Mesenchymal stem cell (in vitro differentiated cells and primary cell): Measurements from ENCODE around the gene ULK4.

Source experiments
- DNase-seq: peaks from one replicate; pipeline ENCODE4 v3.0.0-alpha.2; 2013
- H2AFZ ChIP-seq: one replicate; pipeline ENCODE4 v1.6.1; 2013; ENCODE audit warnings: low read depth, mild to moderate bottlenecking, control low read depth, inconsistent platforms, low read length, moderate library complexity
- H2AK5ac ChIP-seq: 2 replicates; pipeline ENCODE4 v1.6.1; 2013; ENCODE audit warnings: low read length, moderate library complexity, mild to moderate bottlenecking, inconsistent platforms; ENCODE audit not compliant: severe bottlenecking
- H2BK120ac ChIP-seq: one replicate; pipeline ENCODE4 v1.6.1; 2013; ENCODE audit warnings: low read depth, mild to moderate bottlenecking, inconsistent platforms, low read length, moderate library complexity
- H2BK12ac ChIP-seq, 2 experiments: one replicate each; pipeline ENCODE4 v1.6.1; 2013; ENCODE audit warnings: inconsistent platforms in 2 of 2, low read length in 2 of 2, mild to moderate bottlenecking in 2 of 2, moderate library complexity in 2 of 2, control low read depth in 1 of 2
- H2BK15ac ChIP-seq: one replicate; pipeline ENCODE4 v1.6.1; 2013; ENCODE audit warnings: mild to moderate bottlenecking, low read depth, inconsistent platforms; ENCODE audit not compliant: poor library complexity, severe bottlenecking
- H2BK5ac ChIP-seq: 2 replicates; pipeline ENCODE4 v1.6.1; 2013; ENCODE audit warnings: low read depth, mild to moderate bottlenecking, low read length, control low read depth, inconsistent platforms; ENCODE audit not compliant: poor library complexity, severe bottlenecking
- H3K14ac ChIP-seq, 2 experiments: one replicate each; pipeline ENCODE4 v1.6.1; 2013; ENCODE audit warnings: inconsistent platforms in 2 of 2, low read length in 2 of 2, control low read depth in 1 of 2, mild to moderate bottlenecking in 1 of 2, moderate library complexity in 1 of 2
- H3K18ac ChIP-seq, 2 experiments: one replicate each; pipeline ENCODE4 v1.6.1; 2013; ENCODE audit warnings: inconsistent platforms in 2 of 2, low read length in 2 of 2, control low read depth in 1 of 2, low read depth in 1 of 2, mild to moderate bottlenecking in 1 of 2
- H3K23ac ChIP-seq, 2 experiments: one replicate each; pipeline ENCODE4 v1.6.1; 2013; ENCODE audit warnings: inconsistent platforms in 2 of 2, low read length in 2 of 2, mild to moderate bottlenecking in 2 of 2, moderate library complexity in 2 of 2, control low read depth in 1 of 2
- H3K27ac ChIP-seq: 2 replicates; pipeline ENCODE4 v1.5.1; 2013; ENCODE audit warnings: mild to moderate bottlenecking, moderate library complexity, low read length, control low read depth, inconsistent platforms; ENCODE audit not compliant: poor library complexity, severe bottlenecking
- H3K27me3 ChIP-seq, 2 experiments: 2 replicates each; pipeline versions ENCODE4 v1.6.1 to v1.7.0; 2013; ENCODE audit warnings: low read length in 2 of 2, mild to moderate bottlenecking in 2 of 2, moderate library complexity in 2 of 2, control low read depth in 1 of 2, inconsistent platforms in 1 of 2; ENCODE audit not compliant: control insufficient read depth in 1 of 2, insufficient read depth in 1 of 2
- H3K36me3 ChIP-seq, 2 experiments: 2 replicates each; pipeline versions ENCODE4 v1.6.1 to v1.7.0; 2013; ENCODE audit warnings: low read length in 2 of 2, control low read depth in 1 of 2, inconsistent platforms in 1 of 2, low read depth in 1 of 2, mild to moderate bottlenecking in 1 of 2; ENCODE audit not compliant: insufficient read depth in 2 of 2, control insufficient read depth in 1 of 2
- H3K4ac ChIP-seq, 2 experiments: one replicate each; pipeline ENCODE4 v1.6.1; 2013; ENCODE audit warnings: inconsistent platforms in 2 of 2, low read length in 2 of 2, mild to moderate bottlenecking in 2 of 2, moderate library complexity in 2 of 2, control low read depth in 1 of 2, low read depth in 1 of 2
- H3K4me1 ChIP-seq: 2 replicates; pipeline ENCODE4 v1.6.1; 2013; ENCODE audit warnings: low read depth, low read length, control low read depth; ENCODE audit not compliant: control insufficient read depth, insufficient read depth
- H3K4me2 ChIP-seq: 2 replicates; pipeline ENCODE4 v1.6.1; 2013; ENCODE audit warnings: low read length, mild to moderate bottlenecking, inconsistent platforms; ENCODE audit not compliant: poor library complexity, severe bottlenecking
- H3K4me3 ChIP-seq, 2 experiments: 2 replicates each; pipeline versions ENCODE4 v1.5.1 to v1.7.0; 2013; ENCODE audit warnings: low read length in 2 of 2, mild to moderate bottlenecking in 2 of 2, control low read depth in 1 of 2, low read depth in 1 of 2; ENCODE audit not compliant: insufficient read depth in 1 of 2
- H3K79me1 ChIP-seq: replicated peaks from 2 replicates; pipeline ENCODE4 v1.6.1; 2013; ENCODE audit warnings: mild to moderate bottlenecking, control low read depth, low read length, inconsistent platforms; ENCODE audit not compliant: poor library complexity, severe bottlenecking
- H3K9ac ChIP-seq: 2 replicates; pipeline ENCODE4 v1.7.0; 2013; ENCODE audit warnings: mild to moderate bottlenecking, low read length, moderate library complexity
- H3K9me3 ChIP-seq: 2 replicates; pipeline ENCODE4 v1.7.0; 2013; ENCODE audit warnings: mild to moderate bottlenecking, low read length; ENCODE audit not compliant: control insufficient read depth
- H4K8ac ChIP-seq: one replicate; pipeline ENCODE4 v1.6.1; 2013; ENCODE audit warnings: inconsistent platforms, mild to moderate bottlenecking, low read length, moderate library complexity
- H4K91ac ChIP-seq: one replicate; pipeline ENCODE4 v1.6.1; 2013; ENCODE audit warnings: mild to moderate bottlenecking, low read length, inconsistent platforms
- WGBS: methylation state at CpG from one replicate; pipeline ENCODE4 v1.1.7; 2013; ENCODE audit warnings: mixed read lengths; 5-methylcytosine and 5-hydroxymethylcytosine counted together

Gene ULK4

DNA sequence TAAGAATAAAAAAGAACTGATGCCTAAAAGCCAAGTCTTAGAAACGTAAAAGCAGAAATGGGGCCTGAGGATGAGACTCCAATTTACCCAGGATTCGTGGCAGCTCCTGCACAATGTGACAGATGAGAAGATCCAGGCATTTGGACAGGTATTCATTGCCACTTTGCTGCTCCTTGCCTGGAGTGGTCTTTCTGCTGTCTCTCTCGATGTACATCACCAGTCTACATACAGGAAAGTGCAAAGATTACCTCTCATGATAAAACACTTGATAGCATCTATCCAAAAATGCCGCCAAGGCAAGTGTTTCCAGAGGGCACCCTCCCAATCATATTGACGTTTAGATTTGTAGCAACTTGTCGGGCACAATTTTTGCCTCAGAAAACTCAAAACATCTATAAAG, 244.3 kb downstream of the ULK4 start:
- Histone ChIP-seq H3K27me3 (no peaks in the 10 kb centered on the region), H2BK120ac (no peak overlapping the region), H3K9ac (no peak overlapping the region), H3K4ac (no peak overlapping the region), H3K4me2 (no peak overlapping the region), H3K4me1 (peaks cover 2% of the 10 kb centered on the region), H3K36me3 (no peaks in the 10 kb centered on the region), H3K27ac (no peak overlapping the region), H4K8ac (no peak overlapping the region), H2AK5ac (no peak overlapping the region), H3K79me1 (no peaks in the 10 kb centered on the region), H2AFZ (no peak overlapping the region), H2BK15ac (no peak overlapping the region), H2BK12ac (no peak overlapping the region), H3K14ac (no peak overlapping the region), H3K9me3 (no peaks in the 10 kb centered on the region), H2BK5ac (no peak overlapping the region), H3K18ac (no peak overlapping the region), H4K91ac (no peak overlapping the region), H3K23ac (no peak overlapping the region), H3K4me3 (no peak overlapping the region)
- 83% methylated on average over 6 of the region's 6 CpGs for WGBS
- no peak for DNase-seq

GRCh38 chr3:41716471-41716870, 245.4 kb downstream of the ULK4 start:
- no peak for DNase-seq
- Histone ChIP-seq H2AK5ac (no peak overlapping the region), H3K4me3 (no peak overlapping the region), H3K9me3 (no peaks in the 10 kb centered on the region), H2BK12ac (no peak overlapping the region), H3K4me2 (no peak overlapping the region), H2AFZ (no peak overlapping the region), H3K27ac (no peak overlapping the region), H3K18ac (no peak overlapping the region), H3K36me3 (no peaks in the 10 kb centered on the region), H2BK120ac (no peak overlapping the region), H4K8ac (no peak overlapping the region), H2BK15ac (no peak overlapping the region), H3K79me1 (no peaks in the 10 kb centered on the region), H3K4me1 (peaks cover 3% of the 10 kb centered on the region), H3K23ac (no peak overlapping the region), H2BK5ac (no peak overlapping the region), H4K91ac (no peak overlapping the region), H3K27me3 (no peaks in the 10 kb centered on the region), H3K4ac (no peak overlapping the region), H3K14ac (no peak overlapping the region), H3K9ac (no peak overlapping the region)
- WGBS = 100% methylated on average over 1 of the region's 1 CpG

DNA sequence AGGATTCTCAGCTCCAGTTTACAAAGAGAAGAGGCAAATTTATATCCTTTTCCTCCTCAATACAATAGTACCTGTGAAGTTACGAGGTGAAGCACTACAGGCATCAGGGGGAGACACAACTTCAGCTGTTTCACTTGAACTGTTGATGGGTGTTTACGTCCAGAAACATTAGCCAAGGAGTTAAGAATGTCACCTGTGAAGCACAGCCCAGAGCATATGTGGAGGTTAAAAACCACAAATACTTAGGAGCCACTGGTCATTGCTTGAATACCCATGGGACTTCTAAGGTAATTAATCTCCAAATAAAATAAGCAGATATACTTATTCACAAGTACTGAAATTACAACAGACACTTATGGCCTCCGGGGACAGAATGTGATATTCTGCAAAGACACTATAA, 246.5 kb downstream of the ULK4 start:
- H3K9ac ChIP-seq = no peak overlapping the region
- H3K18ac ChIP-seq = no peak overlapping the region
- no peak overlapping the region for H2BK5ac ChIP-seq
- no peak for DNase-seq
- no peak overlapping the region for H2BK12ac ChIP-seq
- no peaks in the 10 kb centered on the region for H3K36me3 ChIP-seq
- H2AFZ ChIP-seq = no peak overlapping the region
- H2AK5ac ChIP-seq = no peak overlapping the region
- no peak overlapping the region for H3K14ac ChIP-seq
- H3K27ac ChIP-seq = no peak overlapping the region
- no peak overlapping the region for H3K23ac ChIP-seq
- no peaks in the 10 kb centered on the region for H3K27me3 ChIP-seq
- no peak overlapping the region for H2BK120ac ChIP-seq
- H3K9me3 ChIP-seq = no peaks in the 10 kb centered on the region
- H3K4me3 ChIP-seq = no peak overlapping the region
- no peak overlapping the region for H3K4ac ChIP-seq
- H4K8ac ChIP-seq = no peak overlapping the region
- no peak overlapping the region for H4K91ac ChIP-seq
- H3K4me2 ChIP-seq = no peak overlapping the region
- WGBS = 83% methylated on average over 3 of the region's 3 CpGs
- H2BK15ac ChIP-seq = no peak overlapping the region
- peaks cover 3% of the 10 kb centered on the region for H3K4me1 ChIP-seq
- no peaks in the 10 kb centered on the region for H3K79me1 ChIP-seq

DNA sequence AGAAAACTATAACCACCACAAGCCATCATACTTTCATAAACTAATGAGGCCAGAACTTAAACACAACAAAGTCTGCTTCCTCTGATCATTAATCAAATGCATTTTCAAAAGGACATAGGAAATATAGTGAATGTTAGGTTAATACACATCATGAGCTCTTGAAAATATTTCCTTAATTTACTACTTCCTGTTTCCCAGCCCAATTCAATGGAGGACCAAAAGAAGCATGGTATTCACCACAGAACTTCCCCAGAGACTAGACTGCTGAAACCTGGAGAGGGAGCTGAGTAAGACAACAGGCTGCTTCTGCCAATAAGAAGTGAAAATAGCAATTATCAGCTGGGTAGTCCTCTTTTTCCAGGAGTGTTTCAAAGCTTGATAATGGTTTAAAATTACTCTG, 250.3 kb downstream of the ULK4 start:
- no peak overlapping the region for H3K23ac ChIP-seq
- H3K27me3 ChIP-seq = no peaks in the 10 kb centered on the region
- no peak overlapping the region for H2BK12ac ChIP-seq
- H3K4me1 ChIP-seq = peaks cover 3% of the 10 kb centered on the region
- H3K9me3 ChIP-seq = no peaks in the 10 kb centered on the region
- no peak overlapping the region for H3K4ac ChIP-seq
- no peak overlapping the region for H2BK15ac ChIP-seq
- no peak overlapping the region for H3K18ac ChIP-seq
- no peak overlapping the region for H3K9ac ChIP-seq
- no peak overlapping the region for H4K91ac ChIP-seq
- no peaks in the 10 kb centered on the region for H3K36me3 ChIP-seq
- DNase-seq = peak; percentile 28
- H4K8ac ChIP-seq = no peak overlapping the region
- H3K27ac ChIP-seq = peak overlapping the region; percentile 84
- no peak overlapping the region for H2AK5ac ChIP-seq
- H3K79me1 ChIP-seq = no peaks in the 10 kb centered on the region
- H3K4me3 ChIP-seq = no peak overlapping the region
- H3K4me2 ChIP-seq = no peak overlapping the region
- H2AFZ ChIP-seq = no peak overlapping the region
- peak overlapping the region; percentile 66 for H2BK5ac ChIP-seq
- H3K14ac ChIP-seq = no peak overlapping the region
- no peak overlapping the region for H2BK120ac ChIP-seq
